ENCODE measurements around the gene PADI1.

DNA sequence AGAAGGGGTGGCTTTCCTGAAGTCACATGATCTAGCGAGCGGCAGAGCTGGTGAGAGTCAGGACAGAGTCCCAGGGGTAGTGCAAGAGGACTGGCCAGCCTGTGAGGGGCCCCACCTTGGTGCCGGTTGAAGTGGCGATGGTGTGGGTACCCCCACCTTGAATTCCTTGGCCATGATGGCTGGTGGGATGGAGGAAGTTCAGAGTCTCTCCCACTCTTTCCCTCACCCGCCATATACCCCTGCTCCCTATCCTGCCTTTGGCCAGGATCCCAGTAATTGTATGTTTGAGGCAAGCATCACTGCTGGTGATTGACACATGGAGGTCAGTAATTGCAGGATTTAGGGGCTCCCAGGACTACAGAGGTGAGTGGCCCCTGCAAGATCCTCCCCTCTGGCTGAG is 55.8 kb downstream of the PADI1 start:
- TF ChIP-seq YY1 (IDR thresholded peaks at IDR 0.05; ENCODE audit: insufficient read depth, insufficient read length) (no peak), SUZ12 (IDR thresholded peaks at IDR 0.05; ENCODE audit: extremely low read depth, insufficient read depth, insufficient read length) (no peak), ZNF274 (IDR thresholded peaks at IDR 0.05; ENCODE audit: low read depth, low read length) (no peak)

All from NT2/D1 (cell line).